ENCODE data around the gene ZBTB20. TPM values are rescaled to one million over a fixed set of nuclear protein-coding genes. Genes with fewer than 3 reads are reported as not detected.
A peak's percentile ranks its signal among the peaks of the same experiment; 100 is the strongest.

The ZBTB20 gene
- total and polyA plus RNA-seq, 4 donors: 0.74 to 77.1 (median 27.9) TPM

- H3K27ac ChIP-seq (ENCODE audit: low read depth in 1 of 2, low read length in 1 of 2): peak overlapping the region in 1 of 2 donors; percentile 56
- no peak for TF ChIP-seq CTCF (IDR thresholded peaks at IDR 0.05; ENCODE audit: control extremely low read depth, extremely low read depth)
- no peak overlapping the region for H3K4me3 ChIP-seq
- 78 to 84% methylated on average over 4 of the region's 4 CpGs for WGBS, 2 donors
- DNase-seq (no peak), ATAC-seq (ENCODE audit: insufficient read depth, low FRiP score) (no peak)
- H3K9ac ChIP-seq (ENCODE audit: insufficient read depth in 1 of 2, low read length in 2 of 2): no peak overlapping the region
- peaks cover 0 to 1% (median 0%) of the 10 kb centered on the region in 4 donors for H3K36me3 ChIP-seq (ENCODE audit: control insufficient read depth in 4 of 4, insufficient read depth in 4 of 4, low read length in 4 of 4)
- no peaks in the 10 kb centered on the region for H3K9me3 ChIP-seq (ENCODE audit: control insufficient read depth in 4 of 4, insufficient read depth in 3 of 4, low read length in 3 of 4)
- no peaks in the 10 kb centered on the region for H3K27me3 ChIP-seq (ENCODE audit: control insufficient read depth in 3 of 3, insufficient read depth in 3 of 3, low read length in 2 of 3)
- H3K4me1 ChIP-seq (ENCODE audit: control insufficient read depth in 5 of 5, insufficient read depth in 5 of 5, low read length in 5 of 5): peaks cover 0 to 17% (median 0%) of the 10 kb centered on the region in 5 donors
These were observed 561.4 kb downstream of the ZBTB20 start for GRCh38 chr3:114585687-114586086.

GRCh38 chr3:114584734-114585371 lies 562.2 kb downstream of the ZBTB20 start:
- no peak for TF ChIP-seq CTCF (IDR thresholded peaks at IDR 0.05; ENCODE audit: control extremely low read depth, extremely low read depth)
- H3K9ac ChIP-seq (ENCODE audit: insufficient read depth in 1 of 2, low read length in 2 of 2): no peak overlapping the region
- peaks cover 0 to 14% (median 0%) of the 10 kb centered on the region in 5 donors for H3K4me1 ChIP-seq (ENCODE audit: control insufficient read depth in 5 of 5, insufficient read depth in 5 of 5, low read length in 5 of 5)
- ATAC-seq (ENCODE audit: insufficient read depth, low FRiP score) (no peak), DNase-seq (no peak)
- 81 to 88% methylated on average over 6 of the region's 6 CpGs for WGBS, 2 donors
- peak overlapping the region in 1 of 2 donors; percentile 63 for H3K27ac ChIP-seq (ENCODE audit: low read depth in 1 of 2, low read length in 1 of 2)
- no peaks in the 10 kb centered on the region for H3K9me3 ChIP-seq (ENCODE audit: control insufficient read depth in 4 of 4, insufficient read depth in 3 of 4, low read length in 3 of 4)
- H3K4me3 ChIP-seq: no peak overlapping the region
- no peaks in the 10 kb centered on the region for H3K27me3 ChIP-seq (ENCODE audit: control insufficient read depth in 3 of 3, insufficient read depth in 3 of 3, low read length in 2 of 3)
- H3K36me3 ChIP-seq (ENCODE audit: control insufficient read depth in 4 of 4, insufficient read depth in 4 of 4, low read length in 4 of 4): no peaks in the 10 kb centered on the region

- WGBS, 2 donors: 88 to 90% methylated on average over 2 of the region's 2 CpGs
- no peak overlapping the region for H3K9ac ChIP-seq (ENCODE audit: insufficient read depth in 1 of 2, low read length in 2 of 2)
- H3K36me3 ChIP-seq (ENCODE audit: control insufficient read depth in 4 of 4, insufficient read depth in 4 of 4, low read length in 4 of 4): no peaks in the 10 kb centered on the region
- ATAC-seq (ENCODE audit: insufficient read depth, low FRiP score): no peak
- H3K4me1 ChIP-seq (ENCODE audit: control insufficient read depth in 5 of 5, insufficient read depth in 5 of 5, low read length in 5 of 5): peaks cover 0 to 14% (median 0%) of the 10 kb centered on the region in 5 donors
- no peaks in the 10 kb centered on the region for H3K27me3 ChIP-seq (ENCODE audit: control insufficient read depth in 3 of 3, insufficient read depth in 3 of 3, low read length in 2 of 3)
- H3K9me3 ChIP-seq (ENCODE audit: control insufficient read depth in 4 of 4, insufficient read depth in 3 of 4, low read length in 3 of 4): no peaks in the 10 kb centered on the region
- TF ChIP-seq CTCF (IDR thresholded peaks at IDR 0.05; ENCODE audit: control extremely low read depth, extremely low read depth): no peak
- no peak for DNase-seq
- no peak overlapping the region for H3K27ac ChIP-seq (ENCODE audit: low read depth in 1 of 2, low read length in 1 of 2)
- no peak overlapping the region for H3K4me3 ChIP-seq
These were observed 564.2 kb downstream of the ZBTB20 start for GRCh38 chr3:114582929-114583328.
